Central memory CD8-positive, alpha-beta T cell (primary cell): ENCODE measurements around the gene FCHSD2.
"Not testable (repeated sequence)": the region's sequence is repeated elsewhere in the genome, so short reads cannot be mapped to it uniquely, and the experiment has no call there.

Experiments
- ATAC-seq: fragments of 150-1000 bp; cut with Tn5 transposase; replicated peaks from 2 replicates; pipeline ENCODE4 v1.10.0; 2022; ENCODE audit warnings: mild to moderate bottlenecking, moderate FRiP score, moderate number of reproducible peaks; ENCODE audit not compliant: poor library complexity, severe bottlenecking; ENCODE audit errors: extremely low read depth
- DNase-seq, 2 donors: peaks; one replicate each; pipeline ENCODE4 v3.0.0; 2021; ENCODE audit warnings: low spot score in 2 of 2
- H3K27ac Mint-ChIP-seq: one replicate; pipeline ENCODE4 v1.8.0; 2022; ENCODE audit warnings: low read depth, mild to moderate bottlenecking, moderate library complexity, mixed read lengths
- H3K27me3 Mint-ChIP-seq: one replicate; pipeline ENCODE4 v1.8.0; 2022; ENCODE audit warnings: mixed read lengths
- H3K36me3 Mint-ChIP-seq: one replicate; pipeline ENCODE4 v1.8.0; 2022; ENCODE audit warnings: mild to moderate bottlenecking, moderate library complexity, mixed read lengths; ENCODE audit not compliant: insufficient read depth
- H3K4me1 Mint-ChIP-seq: one replicate; pipeline ENCODE4 v1.8.0; 2022; ENCODE audit warnings: mixed read lengths
- H3K4me3 Mint-ChIP-seq: one replicate; pipeline ENCODE4 v1.8.0; 2022; ENCODE audit warnings: mild to moderate bottlenecking, moderate library complexity, mixed read lengths
- H3K9me3 Mint-ChIP-seq: one replicate; pipeline ENCODE4 v1.8.0; 2022; ENCODE audit warnings: mixed read lengths

Gene FCHSD2

GRCh38 chr11:73139476-73140198 lies 2.5 kb downstream of the FCHSD2 start:
- ATAC-seq (no peak), DNase-seq (no peak)
- peak overlapping the region; percentile 88 for H3K4me3 Mint-ChIP-seq
- peak overlapping the region; percentile 96 for H3K27ac Mint-ChIP-seq
- peaks cover 38% of the 10 kb centered on the region for H3K36me3 Mint-ChIP-seq
- no peaks in the 10 kb centered on the region for H3K9me3 Mint-ChIP-seq
- peaks cover 46% of the 10 kb centered on the region for H3K4me1 Mint-ChIP-seq
- no peaks in the 10 kb centered on the region for H3K27me3 Mint-ChIP-seq

- peaks cover 37% of the 10 kb centered on the region for H3K4me1 Mint-ChIP-seq
- H3K27me3 Mint-ChIP-seq = no peaks in the 10 kb centered on the region
- peak overlapping the region; percentile 2 for H3K27ac Mint-ChIP-seq
- DNase-seq = no peak
- H3K36me3 Mint-ChIP-seq = peaks cover 47% of the 10 kb centered on the region
- ATAC-seq = no peak
- H3K4me3 Mint-ChIP-seq = no peak overlapping the region
- no peaks in the 10 kb centered on the region for H3K9me3 Mint-ChIP-seq
Observed at GRCh38 chr11:73137944-73138274, 4.2 kb downstream of the FCHSD2 start.

DNA sequence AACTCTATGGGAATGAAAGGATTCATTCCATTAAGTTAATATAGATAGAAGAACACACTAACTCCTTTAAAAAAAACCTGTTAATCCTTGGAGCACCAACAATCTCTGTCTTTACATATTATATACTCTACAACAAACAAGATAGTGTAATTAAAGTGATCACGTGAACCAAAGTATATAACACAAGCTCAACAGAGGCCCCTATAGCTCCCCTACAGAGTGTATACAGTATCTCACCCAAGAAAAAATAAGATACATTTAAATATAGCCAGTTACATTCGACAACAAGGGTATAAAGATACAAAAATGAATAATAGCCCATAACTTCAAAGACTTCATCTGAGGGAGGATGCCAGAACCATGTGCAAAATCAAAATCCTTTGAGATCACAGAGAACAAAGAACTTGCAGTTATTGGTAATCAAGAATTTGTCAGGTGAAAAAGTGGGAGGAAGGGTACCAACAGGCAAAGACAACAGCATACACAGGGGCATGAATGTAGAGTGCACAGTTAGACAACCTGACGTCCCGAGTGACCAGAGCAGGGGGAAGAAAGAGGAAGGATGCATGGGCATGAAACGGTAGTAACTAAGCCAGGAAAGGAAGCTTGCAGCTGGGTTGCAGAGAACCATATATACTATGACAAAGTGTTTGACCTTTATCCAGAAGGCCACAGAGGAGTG lies 4.7 kb downstream of the FCHSD2 start:
- DNase-seq = no peak
- no peaks in the 10 kb centered on the region for H3K9me3 Mint-ChIP-seq
- peak overlapping the region; percentile 2 for H3K27ac Mint-ChIP-seq
- no peak overlapping the region for H3K4me3 Mint-ChIP-seq
- ATAC-seq = no peak
- H3K36me3 Mint-ChIP-seq = peaks cover 43% of the 10 kb centered on the region
- no peaks in the 10 kb centered on the region for H3K27me3 Mint-ChIP-seq
- peaks cover 34% of the 10 kb centered on the region for H3K4me1 Mint-ChIP-seq

GRCh38 chr11:73136722-73137121 lies 5.4 kb downstream of the FCHSD2 start:
- not testable (repeated sequence) for H3K27me3 Mint-ChIP-seq, DNase-seq, H3K27ac Mint-ChIP-seq, H3K9me3 Mint-ChIP-seq, ATAC-seq, H3K4me3 Mint-ChIP-seq
- Mint-ChIP-seq H3K4me1 (peaks cover 34% of the 10 kb centered on the region), H3K36me3 (peaks cover 42% of the 10 kb centered on the region)

GRCh38 chr11:73135346-73136284 lies 6.5 kb downstream of the FCHSD2 start:
- peak overlapping the region; percentile 20 for H3K27ac Mint-ChIP-seq
- no peaks in the 10 kb centered on the region for H3K27me3 Mint-ChIP-seq
- H3K4me1 Mint-ChIP-seq = peaks cover 30% of the 10 kb centered on the region

DNA sequence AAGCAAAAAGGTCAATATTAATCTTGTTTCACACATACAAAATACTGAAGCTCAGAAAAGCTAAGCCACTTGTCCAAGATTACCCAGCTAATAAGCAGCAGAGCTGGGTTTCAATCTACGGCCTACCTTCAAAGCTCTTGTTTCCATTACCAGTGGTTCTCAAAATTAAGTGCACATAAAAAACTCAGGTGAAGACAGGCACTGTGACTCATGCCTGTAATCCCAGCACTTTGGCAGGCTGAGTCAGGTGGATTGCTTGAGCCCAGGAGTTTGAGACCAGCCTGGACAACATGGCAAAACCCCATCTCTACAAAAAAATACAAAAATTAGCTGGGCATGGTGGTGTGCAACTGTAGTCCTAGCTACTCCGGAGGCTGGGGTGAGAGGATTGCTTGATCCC lies 9.8 kb downstream of the FCHSD2 start:
- DNase-seq, H3K9me3 Mint-ChIP-seq, H3K4me3 Mint-ChIP-seq, ATAC-seq, H3K27me3 Mint-ChIP-seq, H3K27ac Mint-ChIP-seq: not testable (repeated sequence)
- Mint-ChIP-seq H3K4me1 (peaks cover 18% of the 10 kb centered on the region), H3K36me3 (peaks cover 49% of the 10 kb centered on the region)

More at GRCh38 chr11:73135346-73136284, 6.5 kb downstream of the FCHSD2 start:
- DNase-seq = no peak
- ATAC-seq = no peak
- Mint-ChIP-seq H3K4me3 (no peak overlapping the region), H3K36me3 (peaks cover 40% of the 10 kb centered on the region), H3K9me3 (no peaks in the 10 kb centered on the region)

DNA sequence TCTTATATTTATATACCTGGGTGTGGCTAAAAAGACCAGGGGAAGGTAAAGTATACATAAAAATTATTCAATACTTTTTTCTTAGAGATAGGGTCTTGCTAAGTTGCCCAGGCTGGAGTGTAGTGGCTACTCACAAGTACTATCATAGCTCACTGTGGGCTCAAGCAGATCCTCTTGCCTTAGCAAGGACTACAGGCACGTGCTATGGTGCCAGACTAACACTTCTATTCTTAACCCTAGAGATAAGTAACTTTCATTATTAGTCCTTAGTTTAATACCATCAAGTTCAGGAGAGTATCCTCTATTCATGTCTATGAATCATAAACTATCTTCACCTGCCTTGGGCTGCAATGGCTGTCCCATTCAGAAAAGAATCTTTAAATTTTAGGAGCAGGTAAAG lies 11.9 kb downstream of the FCHSD2 start:
- H3K4me1 Mint-ChIP-seq = peaks cover 14% of the 10 kb centered on the region
- DNase-seq (no peak), ATAC-seq (no peak)
- no peak overlapping the region for H3K4me3 Mint-ChIP-seq
- peaks cover 45% of the 10 kb centered on the region for H3K36me3 Mint-ChIP-seq
- H3K27me3 Mint-ChIP-seq = no peaks in the 10 kb centered on the region
- peaks cover 4% of the 10 kb centered on the region for H3K9me3 Mint-ChIP-seq
- H3K27ac Mint-ChIP-seq = no peak overlapping the region

GRCh38 chr11:73129198-73129597 lies 12.9 kb downstream of the FCHSD2 start:
- no peak overlapping the region for H3K4me3 Mint-ChIP-seq
- H3K4me1 Mint-ChIP-seq = peaks cover 18% of the 10 kb centered on the region
- H3K27me3 Mint-ChIP-seq = no peaks in the 10 kb centered on the region
- peaks cover 39% of the 10 kb centered on the region for H3K36me3 Mint-ChIP-seq
- ATAC-seq (no peak), DNase-seq (no peak)
- H3K27ac Mint-ChIP-seq = no peak overlapping the region
- H3K9me3 Mint-ChIP-seq = peaks cover 11% of the 10 kb centered on the region

- Mint-ChIP-seq H3K27me3 (no peaks in the 10 kb centered on the region), H3K4me1 (peaks cover 24% of the 10 kb centered on the region), H3K4me3 (no peak overlapping the region), H3K36me3 (peaks cover 27% of the 10 kb centered on the region), H3K9me3 (peaks cover 11% of the 10 kb centered on the region), H3K27ac (no peak overlapping the region)
- ATAC-seq = no peak
- no peak for DNase-seq
Observed at GRCh38 chr11:73126804-73127480, 15.2 kb downstream of the FCHSD2 start.

DNA sequence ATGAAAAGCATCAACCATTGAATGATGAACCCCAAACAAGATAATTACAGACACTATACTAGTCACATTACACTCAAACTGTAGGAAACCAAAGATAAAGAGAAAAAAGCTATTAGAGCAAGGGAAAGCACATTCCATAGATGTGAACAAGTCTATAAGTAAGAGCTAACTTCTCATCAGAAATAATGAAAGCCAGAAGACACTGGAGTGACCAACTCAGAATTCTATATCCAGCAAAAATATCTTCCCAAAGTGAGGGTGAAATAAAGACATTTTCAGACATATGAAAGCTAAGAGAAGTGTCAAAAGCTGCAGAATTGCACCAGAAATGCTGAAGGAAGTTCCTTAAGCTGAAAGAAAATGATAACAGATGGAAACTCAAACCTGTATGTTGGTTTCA lies 17.3 kb downstream of the FCHSD2 start:
- no peak for DNase-seq
- Mint-ChIP-seq H3K4me3 (no peak overlapping the region), H3K27me3 (no peaks in the 10 kb centered on the region), H3K9me3 (peaks cover 11% of the 10 kb centered on the region), H3K36me3 (peaks cover 16% of the 10 kb centered on the region), H3K4me1 (peaks cover 32% of the 10 kb centered on the region), H3K27ac (no peak overlapping the region)
- no peak for ATAC-seq

- peaks cover 32% of the 10 kb centered on the region for H3K4me1 Mint-ChIP-seq
- H3K36me3 Mint-ChIP-seq = peaks cover 17% of the 10 kb centered on the region
- not testable (repeated sequence) for ATAC-seq, DNase-seq, H3K27me3 Mint-ChIP-seq, H3K4me3 Mint-ChIP-seq, H3K27ac Mint-ChIP-seq
- H3K9me3 Mint-ChIP-seq = peaks cover 11% of the 10 kb centered on the region
Observed at GRCh38 chr11:73123892-73124291, 18.2 kb downstream of the FCHSD2 start.

GRCh38 chr11:73121692-73122091 lies 20.4 kb downstream of the FCHSD2 start:
- H3K4me3 Mint-ChIP-seq = no peak overlapping the region

More at GRCh38 chr11:73121692-73122091, 20.4 kb downstream of the FCHSD2 start:
- Mint-ChIP-seq H3K27ac (no peak overlapping the region), H3K4me1 (peaks cover 39% of the 10 kb centered on the region), H3K36me3 (peaks cover 14% of the 10 kb centered on the region), H3K27me3 (no peaks in the 10 kb centered on the region), H3K9me3 (peaks cover 11% of the 10 kb centered on the region)
- DNase-seq = no peak
- ATAC-seq = no peak
